Astrocyte (in vitro differentiated cells and primary cell): ENCODE data around the gene IFNGR2.

Experiments used
- CTCF ChIP-seq: IDR thresholded peaks from 2 replicates; pipeline ENCODE4 v1.5.1; 2011; ENCODE audit warnings: low read depth, mild to moderate bottlenecking, inconsistent platforms, low read length, moderate library complexity; ENCODE audit not compliant: insufficient read depth
- EZH2 ChIP-seq: IDR thresholded peaks from 2 replicates; pipeline ENCODE4 v1.6.1; 2012; ENCODE audit warnings: mild to moderate bottlenecking, low read length, inconsistent platforms; ENCODE audit not compliant: insufficient read depth

GRCh38 chr21:33428669-33429068 lies 25.5 kb downstream of the IFNGR2 start:
- TF ChIP-seq CTCF: no peak
- no peak for TF ChIP-seq EZH2
